IgD-negative memory B cell (primary cell): ENCODE measurements around the gene IL11RA. TPM values are rescaled to one million over a fixed set of nuclear protein-coding genes. Genes with fewer than 3 reads are reported as not detected.
A peak's percentile ranks its signal among the peaks of the same experiment; 100 is the strongest.

Source experiments
- H3K27ac Mint-ChIP-seq, 3 donors: one replicate each; pipeline ENCODE4 v1.8.0; 2020 to 2022; ENCODE audit warnings: mild to moderate bottlenecking in 3 of 3, mixed read lengths in 3 of 3, moderate library complexity in 1 of 3
- H3K27me3 Mint-ChIP-seq: one replicate; pipeline ENCODE4 v1.8.0; 2021; ENCODE audit warnings: mixed read lengths
- H3K36me3 Mint-ChIP-seq: one replicate; pipeline ENCODE4 v1.8.0; 2020; ENCODE audit warnings: mild to moderate bottlenecking, mixed read lengths
- H3K4me1 Mint-ChIP-seq, 3 donors: one replicate each; pipeline ENCODE4 v1.8.0; 2020 to 2022; ENCODE audit warnings: mixed read lengths in 3 of 3, mild to moderate bottlenecking in 1 of 3
- H3K4me3 Mint-ChIP-seq, 4 donors: one replicate each; pipeline ENCODE4 v1.8.0; 2020 to 2022; ENCODE audit warnings: mild to moderate bottlenecking in 4 of 4, mixed read lengths in 4 of 4, moderate library complexity in 3 of 4
- H3K9me3 Mint-ChIP-seq, 3 donors: one replicate each; pipeline ENCODE4 v1.8.0; 2020 to 2021; ENCODE audit warnings: mixed read lengths in 3 of 3, mild to moderate bottlenecking in 1 of 3
- polyA plus RNA-seq: library from polyadenylated mRNA; unstranded; fragments of 300-500 nt; fragmentation: Illumina TruSeq; gene quantifications from one replicate; pipeline ENCODE4 v1.2.3, GENCODE V29; 2021

IL11RA gene
- polyA plus RNA-seq, 1 donor from 2014 or later: 4.7 TPM

DNA sequence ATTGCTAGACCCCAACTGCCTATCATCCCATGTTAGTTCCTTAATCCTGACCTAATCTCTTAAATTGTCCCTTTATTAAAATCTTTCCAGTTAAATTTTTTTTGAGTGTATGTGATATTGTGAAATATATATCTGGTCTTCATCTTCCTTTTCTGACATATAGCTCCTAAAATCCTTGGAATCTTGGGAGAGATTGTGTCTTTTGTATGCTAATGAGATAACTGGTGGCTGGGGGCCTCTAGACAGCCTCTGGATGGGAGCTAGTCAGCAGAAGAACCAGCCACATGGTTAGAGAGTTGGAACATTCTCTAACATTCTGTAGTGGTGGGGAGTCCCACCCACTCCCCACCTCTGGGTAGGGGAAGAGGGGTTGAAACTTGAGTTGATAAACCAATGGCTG lies 42.8 kb downstream of the IL11RA start:
- no peaks in the 10 kb centered on the region for H3K9me3 Mint-ChIP-seq
- no peaks in the 10 kb centered on the region for H3K4me1 Mint-ChIP-seq
- no peak overlapping the region for H3K27ac Mint-ChIP-seq
- no peak overlapping the region for H3K4me3 Mint-ChIP-seq
- no peaks in the 10 kb centered on the region for H3K36me3 Mint-ChIP-seq
- H3K27me3 Mint-ChIP-seq: peaks cover 6% of the 10 kb centered on the region

DNA sequence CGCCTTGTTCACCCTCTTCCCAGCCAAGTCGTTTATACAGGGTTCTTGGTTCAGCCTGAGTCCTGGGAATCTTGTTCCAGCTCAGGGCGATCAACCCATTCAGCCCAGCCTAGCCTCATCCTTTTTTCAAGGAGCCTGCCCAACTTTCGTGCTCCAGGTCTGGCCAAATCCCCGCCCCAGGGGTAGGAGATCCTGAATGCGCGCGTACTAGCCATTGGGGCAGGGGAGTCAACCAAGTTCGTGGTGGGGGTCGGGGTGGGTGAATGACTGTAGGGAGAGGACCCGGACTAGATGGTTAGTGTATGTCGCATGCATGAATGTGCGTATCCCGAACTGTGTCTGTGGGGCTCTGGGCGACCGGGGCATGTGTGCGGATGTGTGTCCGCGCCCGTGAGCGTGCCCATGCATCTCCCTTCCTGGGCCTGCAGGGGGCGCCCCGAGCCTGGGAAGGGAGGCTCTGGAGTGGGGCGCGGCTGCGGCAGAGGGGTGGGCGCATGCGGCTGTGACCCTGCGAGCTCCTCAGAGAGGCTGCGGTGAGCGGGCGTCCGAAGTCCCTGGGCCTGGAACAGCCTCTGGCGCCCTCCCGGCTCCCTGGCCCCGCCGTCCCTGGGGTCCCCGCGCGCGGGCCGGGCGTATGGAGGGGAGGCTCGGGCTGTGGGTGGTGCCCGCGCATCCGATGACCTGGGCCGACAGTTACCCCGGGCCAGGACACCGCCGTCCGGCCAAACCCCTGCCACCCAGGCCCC lies 49.2 kb downstream of the IL11RA start:
- Mint-ChIP-seq H3K27ac (no peak overlapping the region), H3K9me3 (no peaks in the 10 kb centered on the region), H3K36me3 (no peaks in the 10 kb centered on the region), H3K4me1 (peaks cover 0 to 12% (median 10%) of the 10 kb centered on the region in 3 donors), H3K4me3 (peak overlapping the region; percentile 43 to 77 (median 66)), H3K27me3 (peaks cover 6% of the 10 kb centered on the region)

DNA sequence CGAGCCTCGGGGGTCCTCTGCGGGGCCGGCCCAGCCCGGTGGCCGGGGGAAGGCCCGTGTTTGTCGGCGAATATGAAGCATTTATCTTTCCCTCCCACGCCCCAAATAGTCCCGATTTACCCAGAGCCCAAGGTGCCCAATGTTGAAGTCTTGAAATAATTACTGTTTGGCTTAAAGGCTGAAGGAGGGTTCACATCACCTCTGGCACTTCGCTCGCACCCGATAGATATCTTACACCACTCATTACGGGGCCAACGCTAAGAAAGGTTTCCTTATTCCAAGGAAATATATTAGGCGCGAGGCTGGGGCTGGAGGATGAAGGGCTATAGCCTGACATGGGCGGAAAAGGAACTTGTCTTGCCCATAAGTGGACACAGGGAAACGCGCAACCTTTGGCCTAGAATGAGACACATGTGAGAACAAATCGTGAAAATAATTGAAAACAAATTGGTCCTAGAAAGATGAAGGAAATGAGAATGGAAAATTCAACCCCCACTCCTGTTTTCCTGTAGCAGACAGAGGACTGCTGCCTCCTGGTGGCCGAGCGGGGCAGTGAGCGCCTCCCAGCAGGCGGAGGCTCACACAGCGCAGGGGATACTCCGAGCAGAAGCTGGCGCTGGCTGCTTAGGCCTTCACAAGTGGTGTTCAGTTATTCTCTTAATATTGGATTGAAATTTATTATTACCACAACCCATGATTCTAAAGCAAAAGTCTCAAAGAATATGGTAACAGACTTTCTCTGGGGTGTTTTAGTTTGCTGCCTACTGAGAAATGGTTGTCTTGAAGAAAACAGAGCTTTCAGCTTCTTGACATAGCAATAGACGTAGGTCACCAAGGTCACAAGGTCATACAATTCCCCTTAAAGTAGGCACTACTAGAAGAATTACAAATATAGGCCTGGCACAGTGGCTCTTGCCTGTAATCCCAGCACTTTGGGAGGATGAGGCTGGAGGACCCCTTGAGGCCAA lies 50.1 kb downstream of the IL11RA start:
- Mint-ChIP-seq H3K36me3 (no peaks in the 10 kb centered on the region), H3K4me1 (peaks cover 0 to 12% (median 10%) of the 10 kb centered on the region in 3 donors)

DNA sequence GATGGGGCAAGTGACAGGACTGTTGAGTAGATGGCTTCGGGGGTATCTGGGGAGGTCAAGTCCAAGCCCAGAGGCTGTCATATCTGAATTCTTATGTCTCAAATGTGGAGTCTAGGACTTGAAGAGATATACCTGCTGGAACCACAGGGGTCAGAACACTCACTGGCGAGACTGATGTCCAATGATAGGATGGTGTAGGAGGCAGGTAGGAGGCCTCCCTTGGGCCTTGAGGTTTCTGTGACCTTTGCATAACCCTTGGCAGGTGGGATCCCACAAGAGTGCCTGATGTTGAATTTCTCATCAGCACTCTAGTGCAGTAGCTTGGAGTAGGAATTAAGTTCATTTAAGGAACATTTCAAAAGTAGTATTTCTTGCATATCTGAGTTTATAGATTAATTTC lies 55.1 kb downstream of the IL11RA start:
- Mint-ChIP-seq H3K27me3 (no peaks in the 10 kb centered on the region), H3K9me3 (peaks cover 0 to 5% (median 0%) of the 10 kb centered on the region in 3 donors), H3K36me3 (peaks cover 1% of the 10 kb centered on the region), H3K4me1 (peaks cover 0 to 3% (median under 1%) of the 10 kb centered on the region in 3 donors), H3K4me3 (no peak overlapping the region), H3K27ac (peak overlapping the region in 1 of 3 donors; percentile 17)

More for the DNA sequence above, 50.1 kb downstream of the IL11RA start:
- Mint-ChIP-seq H3K9me3 (no peaks in the 10 kb centered on the region), H3K27me3 (peaks cover 5% of the 10 kb centered on the region), H3K27ac (peak overlapping the region in 1 of 3 donors; percentile 81), H3K4me3 (peak overlapping the region; percentile 50 to 80 (median 67))

DNA sequence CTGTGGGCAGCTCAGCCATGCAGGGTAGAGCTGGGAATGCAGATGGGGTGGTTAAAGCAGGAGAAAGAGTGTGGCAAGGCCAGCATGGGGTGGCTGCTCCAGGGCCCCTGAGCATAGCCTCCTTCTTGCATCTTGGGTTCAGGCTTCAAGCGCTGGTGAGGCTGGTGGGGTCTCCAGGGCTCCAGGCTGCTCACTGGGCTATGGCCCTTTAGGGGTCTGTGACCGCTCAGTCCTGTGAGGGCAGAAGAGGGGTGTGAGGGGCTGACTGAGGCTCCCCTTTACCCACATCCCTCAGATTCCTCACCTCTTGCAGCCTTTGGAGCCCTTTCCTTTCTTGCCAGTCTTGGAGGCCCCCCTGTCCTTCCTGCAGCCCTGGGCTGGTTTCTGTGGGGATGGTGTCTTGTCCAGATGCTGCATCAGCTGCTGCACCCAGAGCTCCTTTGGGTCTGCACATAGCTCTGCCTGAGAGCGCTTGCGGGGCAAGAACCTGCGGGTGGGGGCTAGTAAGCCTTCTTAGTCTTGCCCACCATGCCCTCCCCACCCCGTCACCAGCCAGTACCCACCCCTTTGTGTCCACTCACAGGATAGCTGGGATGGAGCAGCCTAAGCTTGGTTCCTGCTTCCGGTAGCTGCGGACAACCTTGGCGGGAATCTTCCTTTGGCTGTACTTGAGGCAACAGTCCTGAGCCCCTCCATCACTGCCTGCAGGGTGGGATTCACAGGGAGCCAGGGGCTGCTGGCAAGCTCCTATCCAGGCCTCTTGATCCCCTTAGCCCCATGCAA lies 57.4 kb downstream of the IL11RA start:
- Mint-ChIP-seq H3K27ac (no peak overlapping the region), H3K36me3 (peaks cover 5% of the 10 kb centered on the region), H3K4me3 (no peak overlapping the region), H3K4me1 (no peaks in the 10 kb centered on the region), H3K9me3 (peaks cover 0 to 5% (median 0%) of the 10 kb centered on the region in 3 donors), H3K27me3 (peaks cover 5% of the 10 kb centered on the region)

DNA sequence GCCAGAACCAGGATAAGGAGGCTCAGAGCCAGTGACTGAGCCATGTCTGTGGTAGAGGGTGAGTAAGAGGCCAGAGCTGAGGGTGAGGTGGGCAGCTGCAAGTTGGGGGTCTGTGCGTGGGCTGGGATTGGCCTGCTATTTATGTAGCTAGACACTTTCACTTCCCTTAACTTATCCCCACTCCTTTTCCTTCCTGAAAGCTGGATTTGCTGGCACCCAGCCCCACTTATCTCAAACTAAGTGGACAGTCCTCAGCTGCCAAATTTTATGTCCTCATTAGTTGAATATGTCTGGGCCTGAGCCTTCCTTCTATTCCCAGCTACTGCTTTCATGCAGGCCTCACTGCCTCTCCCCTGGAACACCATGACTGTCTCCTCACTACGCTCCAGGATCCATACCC lies 58.0 kb downstream of the IL11RA start, which contains the start of gene CCL21:
TSS of gene CCL21 (minus strand) at position 114 of the 400 bp plus-strand sequence. CDS start at position 44, 70 bp downstream.
- Mint-ChIP-seq H3K27ac (no peak within 1 kb of the TSS), H3K4me1 (no peaks in the 10 kb centered on the region), H3K4me3 (no peak within 1 kb of the TSS), H3K9me3 (peaks cover 0 to 5% (median 0%) of the 10 kb centered on the region in 3 donors), H3K36me3 (peaks cover 5% of the 10 kb centered on the region), H3K27me3 (peaks cover 5% of the 10 kb centered on the region)

Other genes starting within 250 kb of the IL11RA start
- 1.1 TPM for gene FAM219A, start 193.6 kb upstream of the IL11RA start, polyA plus RNA-seq
- gene DNAI1, start 193.4 kb upstream of the IL11RA start, polyA plus RNA-seq: not detected
- not detected for gene ENHO, start 129.2 kb upstream of the IL11RA start, polyA plus RNA-seq
- gene CNTFR, start 62.5 kb upstream of the IL11RA start, polyA plus RNA-seq: not detected
- 48.4 TPM for gene RPP25L, start 40.1 kb upstream of the IL11RA start, polyA plus RNA-seq
- gene DCTN3, start 31.7 kb upstream of the IL11RA start, polyA plus RNA-seq: 113 TPM
- not detected for gene ARID3C, start 23.1 kb upstream of the IL11RA start, polyA plus RNA-seq
- 63.1 TPM for gene SIGMAR1, start 14.4 kb upstream of the IL11RA start, polyA plus RNA-seq
- gene GALT, start 5.5 kb upstream of the IL11RA start, polyA plus RNA-seq: 37.2 TPM
- gene CCL27, start 10.5 kb downstream of the IL11RA start, polyA plus RNA-seq: not detected
- gene CCL19, start 39.1 kb downstream of the IL11RA start, polyA plus RNA-seq: not detected
- gene CCL21, start 58.0 kb downstream of the IL11RA start, polyA plus RNA-seq: not detected